DMS53 (cell line): ENCODE measurements around the gene CYP2E1.
"Not testable (repeated sequence)": the region's sequence is repeated elsewhere in the genome, so short reads cannot be mapped to it uniquely, and the experiment has no call there.

ENCODE experiments used
- DNase-seq: peaks from one replicate; lab custom pipeline; 2025; lab: John Stamatoyannopoulos, UW

CYP2E1 gene

GRCh38 chr10:133528845-133529575, 1.8 kb downstream of the CYP2E1 start:
- peak; percentile 87 for DNase-seq

- DNase-seq = no peak
Measured at GRCh38 chr10:133529576-133529946, 2.4 kb downstream of the CYP2E1 start.

GRCh38 chr10:133530506-133530905, 3.3 kb downstream of the CYP2E1 start:
- DNase-seq = no peak

- DNase-seq = no peak
Measured at GRCh38 chr10:133532871-133533270, 5.7 kb downstream of the CYP2E1 start.

- no peak for DNase-seq
Measured at GRCh38 chr10:133534417-133534816, 7.3 kb downstream of the CYP2E1 start.

- no peak for DNase-seq
Measured at GRCh38 chr10:133536198-133536597, 9.0 kb downstream of the CYP2E1 start.

- DNase-seq = no peak
Measured at GRCh38 chr10:133537546-133538545, 10.7 kb downstream of the CYP2E1 start.

GRCh38 chr10:133541441-133541975, 14.3 kb downstream of the CYP2E1 start:
- not testable (repeated sequence) for DNase-seq

GRCh38 chr10:133544506-133544905, 17.3 kb downstream of the CYP2E1 start:
- no peak for DNase-seq

- DNase-seq = no peak
Measured at GRCh38 chr10:133554600-133554999, 27.4 kb downstream of the CYP2E1 start.

- no peak for DNase-seq
Measured at GRCh38 chr10:133555521-133555920, 28.4 kb downstream of the CYP2E1 start.

GRCh38 chr10:133557381-133557780, 30.2 kb downstream of the CYP2E1 start:
- no peak for DNase-seq

- DNase-seq = no peak
Measured at GRCh38 chr10:133559216-133559615, 32.1 kb downstream of the CYP2E1 start.

- no peak for DNase-seq
Measured at GRCh38 chr10:133564816-133565215, 37.7 kb downstream of the CYP2E1 start.

GRCh38 chr10:133565441-133566294, 38.5 kb downstream of the CYP2E1 start, which contains the start of gene SYCE1:
TSS of gene SYCE1 (minus strand) at chr10:133565583. CDS start at chr10:133565529, 54 bp downstream.
- no peak for DNase-seq

- no peak for DNase-seq
Measured at GRCh38 chr10:133567119-133567518, 40.0 kb downstream of the CYP2E1 start.

- DNase-seq = no peak
Measured at GRCh38 chr10:133567609-133568286, 40.6 kb downstream of the CYP2E1 start.

- DNase-seq = peak; percentile 23
Measured at GRCh38 chr10:133568287-133568614, 41.1 kb downstream of the CYP2E1 start.

GRCh38 chr10:133568831-133569527, 41.8 kb downstream of the CYP2E1 start:
- peak; percentile 16 for DNase-seq

GRCh38 chr10:133569801-133570200, 42.6 kb downstream of the CYP2E1 start:
- DNase-seq = not testable (repeated sequence)
